HFF-Myc (cell line): ENCODE measurements around the gene CHPF.

Experiments
- DNase-seq: peaks from one replicate; pipeline ENCODE4 v3.0.0-alpha.2; 2011; ENCODE audit warnings: low read depth; ENCODE audit errors: extremely low read depth
- H3K4me3 ChIP-seq: replicated peaks from 2 replicates; pipeline ENCODE4 v1.5.1; 2011; ENCODE audit warnings: low read depth, mild to moderate bottlenecking, control low read depth, low read length
- TF ChIP-seq, protein P1 (sequence below): IDR thresholded peaks from 2 replicates; pipeline ENCODE4 v1.5.1; 2012; ENCODE audit warnings: mild to moderate bottlenecking, low read depth, low read length, control low read depth; ENCODE audit errors: missing control alignments

Gene CHPF

GRCh38 chr2:219571311-219572236 is 28.0 kb upstream of the CHPF start, which contains the start of gene OBSL1:
OBSL1 (minus strand) TSS chr2:219571539; CDS start chr2:219571232, 307 bp downstream.
- peak within 1 kb of the TSS; percentile 51 for H3K4me3 ChIP-seq
- TF ChIP-seq, protein P1, sequence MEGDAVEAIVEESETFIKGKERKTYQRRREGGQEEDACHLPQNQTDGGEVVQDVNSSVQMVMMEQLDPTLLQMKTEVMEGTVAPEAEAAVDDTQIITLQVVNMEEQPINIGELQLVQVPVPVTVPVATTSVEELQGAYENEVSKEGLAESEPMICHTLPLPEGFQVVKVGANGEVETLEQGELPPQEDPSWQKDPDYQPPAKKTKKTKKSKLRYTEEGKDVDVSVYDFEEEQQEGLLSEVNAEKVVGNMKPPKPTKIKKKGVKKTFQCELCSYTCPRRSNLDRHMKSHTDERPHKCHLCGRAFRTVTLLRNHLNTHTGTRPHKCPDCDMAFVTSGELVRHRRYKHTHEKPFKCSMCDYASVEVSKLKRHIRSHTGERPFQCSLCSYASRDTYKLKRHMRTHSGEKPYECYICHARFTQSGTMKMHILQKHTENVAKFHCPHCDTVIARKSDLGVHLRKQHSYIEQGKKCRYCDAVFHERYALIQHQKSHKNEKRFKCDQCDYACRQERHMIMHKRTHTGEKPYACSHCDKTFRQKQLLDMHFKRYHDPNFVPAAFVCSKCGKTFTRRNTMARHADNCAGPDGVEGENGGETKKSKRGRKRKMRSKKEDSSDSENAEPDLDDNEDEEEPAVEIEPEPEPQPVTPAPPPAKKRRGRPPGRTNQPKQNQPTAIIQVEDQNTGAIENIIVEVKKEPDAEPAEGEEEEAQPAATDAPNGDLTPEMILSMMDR: no peak
- peak; percentile 22 for DNase-seq

- H3K4me3 ChIP-seq: peak overlapping the region; percentile 51
- DNase-seq: no peak
- TF ChIP-seq, protein P1: no peak
These were observed 27.3 kb upstream of the CHPF start for GRCh38 chr2:219570924-219571310.

- peak overlapping the region; percentile 51 for H3K4me3 ChIP-seq
- TF ChIP-seq, protein P1: no peak
- no peak for DNase-seq
These were observed 26.8 kb upstream of the CHPF start for GRCh38 chr2:219570194-219570923.

DNA sequence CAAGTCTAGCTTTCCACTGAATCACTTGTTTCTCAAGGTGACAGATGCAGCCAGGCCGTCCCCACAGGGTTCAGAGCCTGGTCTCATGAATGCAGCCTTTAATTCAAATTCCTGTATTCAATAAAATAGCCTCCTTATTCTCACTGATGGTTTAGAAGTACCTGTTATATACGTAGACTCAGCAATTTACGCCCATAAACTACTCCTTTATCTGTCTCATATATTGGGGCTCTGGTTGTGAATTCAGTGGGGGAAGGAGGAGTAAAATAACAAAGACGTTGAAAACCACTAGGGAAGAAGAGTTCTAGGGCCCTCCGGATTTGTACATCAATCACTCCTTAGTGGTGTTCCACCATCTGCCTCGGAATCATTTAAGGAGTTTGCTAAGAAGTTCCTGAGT is 26.0 kb upstream of the CHPF start:
- peak overlapping the region; percentile 51 for H3K4me3 ChIP-seq
- TF ChIP-seq, protein P1: no peak
- no peak for DNase-seq

DNA sequence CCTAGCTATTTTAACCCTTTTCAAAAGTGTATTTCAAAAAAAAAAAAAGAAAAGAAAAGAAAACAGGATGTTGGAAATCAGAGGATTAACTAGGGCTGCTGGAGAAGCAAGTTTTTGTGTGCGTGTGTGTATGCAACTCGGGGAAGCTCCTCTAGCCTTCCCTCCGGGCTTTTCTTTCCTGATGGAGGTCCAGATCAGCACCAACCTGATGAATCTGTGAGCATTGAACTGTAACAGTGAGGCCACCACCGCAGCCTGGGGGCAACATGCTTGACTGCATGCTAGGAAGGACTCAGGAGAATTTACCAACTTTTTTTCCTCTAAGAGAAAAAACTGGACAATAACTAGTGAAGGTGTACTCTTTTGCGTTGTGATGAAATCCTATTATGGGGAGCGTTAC is 25.4 kb upstream of the CHPF start:
- H3K4me3 ChIP-seq: no peak overlapping the region
- DNase-seq: no peak
- TF ChIP-seq, protein P1: no peak

DNA sequence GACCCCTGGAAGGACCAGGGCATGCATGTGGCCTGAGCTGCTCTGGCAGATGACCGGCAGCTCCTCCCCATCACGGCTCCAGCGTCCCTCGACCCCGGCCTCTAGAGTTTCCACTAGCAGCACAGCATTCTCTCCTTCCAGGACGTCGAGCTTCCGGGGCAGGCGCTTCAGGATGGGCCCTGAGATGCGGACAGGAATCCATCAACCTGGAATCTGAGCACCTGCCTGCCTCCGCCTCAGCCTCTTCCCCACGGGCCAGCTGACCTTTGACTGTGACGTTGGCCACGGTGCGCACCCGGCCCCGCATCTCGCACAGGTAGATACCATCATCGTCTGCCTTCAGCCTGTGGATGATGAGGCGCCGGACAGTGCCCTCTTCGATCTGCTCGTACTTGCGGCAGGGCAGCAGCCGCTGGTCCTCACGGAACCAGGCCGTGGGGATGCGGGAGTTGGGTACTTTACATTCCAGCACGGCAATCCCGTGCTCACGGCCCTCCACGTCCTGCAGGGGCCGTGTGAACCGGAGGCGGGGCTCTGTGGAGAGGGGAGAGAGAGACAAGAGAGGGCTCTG is 24.3 kb upstream of the CHPF start:
- TF ChIP-seq, protein P1: no peak
- DNase-seq: no peak
- no peak overlapping the region for H3K4me3 ChIP-seq
